ENCODE results near the gene EIF3I. TPM values are rescaled to one million over a fixed set of nuclear protein-coding genes. Genes with fewer than 3 reads are reported as not detected.

EIF3I gene
- polyA plus RNA-seq, 3 donors = 126 to 162 (median 151) TPM

- intact Hi-C loops (cut with micrococcal nuclease) = no loop called here
- H3K36me3 Mint-ChIP-seq = peaks cover 49 to 54% of the 10 kb centered on the region in 2 donors
- no peak overlapping the region for H3K4me2 ChIP-seq (replicated peaks; ENCODE audit: extremely low read depth, low read length, poor library complexity, severe bottlenecking)
- H4K20me1 ChIP-seq (ENCODE audit: insufficient read depth, low read length) = no peaks in the 10 kb centered on the region
- H3K27me3 ChIP-seq (ENCODE audit: control insufficient read depth in 2 of 2, insufficient read depth in 2 of 2, low read length in 2 of 2) = no peaks in the 10 kb centered on the region
- peak overlapping the region in 1 of 2 donors; percentile 14 for H3K27ac ChIP-seq (ENCODE audit: low read depth in 1 of 2, low read length in 2 of 2)
- no peak overlapping the region for H3K9ac ChIP-seq (ENCODE audit: insufficient read depth, low read length, poor library complexity, severe bottlenecking)
- H3K9me3 ChIP-seq (replicated peaks in 1 of 2; ENCODE audit: control insufficient read depth in 1 of 2, insufficient read depth in 1 of 2, low read length in 2 of 2) = no peaks in the 10 kb centered on the region
- H3K79me2 ChIP-seq (ENCODE audit: insufficient read depth, low read length) = no peaks in the 10 kb centered on the region
- no peak overlapping the region for H3K27ac Mint-ChIP-seq
- TF ChIP-seq CTCF (IDR thresholded peaks at IDR 0.05) = no peak
- H3K4me1 ChIP-seq (ENCODE audit: control insufficient read depth in 1 of 2, insufficient read depth in 2 of 2, low read length in 2 of 2) = peaks cover 22 to 24% of the 10 kb centered on the region in 2 donors
- H3K4me3 ChIP-seq (replicated peaks in 1 of 3; ENCODE audit: low read depth in 2 of 3, low read length in 3 of 3) = no peak overlapping the region
- H3K4me3 Mint-ChIP-seq = no peak overlapping the region
- DNase-seq = no peak
- H2AFZ ChIP-seq (ENCODE audit: insufficient read depth, low read depth, low read length, poor library complexity, severe bottlenecking) = no peak overlapping the region
- H3K27me3 Mint-ChIP-seq (ENCODE audit: low read depth in 3 of 3) = peaks cover 0 to 7% (median 6%) of the 10 kb centered on the region in 3 donors
- H3K9me3 Mint-ChIP-seq = peaks cover 0 to 1% (median 0%) of the 10 kb centered on the region in 7 donors
- peaks cover 46 to 56% of the 10 kb centered on the region in 2 donors for H3K36me3 ChIP-seq (replicated peaks in 1 of 2; ENCODE audit: control insufficient read depth in 1 of 2, insufficient read depth in 2 of 2, low read length in 2 of 2)
- 97% methylated on average over 3 of the region's 6 CpGs for WGBS (ENCODE audit: insufficient coverage)
- peaks cover 24% of the 10 kb centered on the region for H3K4me1 Mint-ChIP-seq
Observed at GRCh38 chr1:32197837-32198236, 24.4 kb upstream of the EIF3I start.

GRCh38 chr1:32198237-32199042 lies 23.8 kb upstream of the EIF3I start:
- no peaks in the 10 kb centered on the region for H3K79me2 ChIP-seq (ENCODE audit: insufficient read depth, low read length)
- H3K27me3 Mint-ChIP-seq (ENCODE audit: low read depth in 3 of 3) = peaks cover 0 to 7% (median 6%) of the 10 kb centered on the region in 3 donors
- H3K4me1 Mint-ChIP-seq = peaks cover 24% of the 10 kb centered on the region
- no peak overlapping the region for H3K4me2 ChIP-seq (replicated peaks; ENCODE audit: extremely low read depth, low read length, poor library complexity, severe bottlenecking)
- no peaks in the 10 kb centered on the region for H3K9me3 ChIP-seq (replicated peaks in 1 of 2; ENCODE audit: control insufficient read depth in 1 of 2, insufficient read depth in 1 of 2, low read length in 2 of 2)
- no peak overlapping the region for H2AFZ ChIP-seq (ENCODE audit: insufficient read depth, low read depth, low read length, poor library complexity, severe bottlenecking)
- DNase-seq = no peak
- H3K27me3 ChIP-seq (ENCODE audit: control insufficient read depth in 2 of 2, insufficient read depth in 2 of 2, low read length in 2 of 2) = no peaks in the 10 kb centered on the region
- H3K9ac ChIP-seq (ENCODE audit: insufficient read depth, low read length, poor library complexity, severe bottlenecking) = no peak overlapping the region
- H3K4me3 Mint-ChIP-seq = no peak overlapping the region
- H3K4me3 ChIP-seq (replicated peaks in 1 of 3; ENCODE audit: low read depth in 2 of 3, low read length in 3 of 3) = no peak overlapping the region
- TF ChIP-seq CTCF (IDR thresholded peaks at IDR 0.05) = no peak
- peak overlapping the region in 3 of 7 donors; percentile 50 to 70 (median 65) for H3K27ac Mint-ChIP-seq
- WGBS (ENCODE audit: insufficient coverage) = 94% methylated on average over 3 of the region's 3 CpGs
- H3K4me1 ChIP-seq (ENCODE audit: control insufficient read depth in 1 of 2, insufficient read depth in 2 of 2, low read length in 2 of 2) = peaks cover 22 to 24% of the 10 kb centered on the region in 2 donors
- peaks cover 0 to 1% (median 0%) of the 10 kb centered on the region in 7 donors for H3K9me3 Mint-ChIP-seq
- intact Hi-C loops (cut with micrococcal nuclease) = no loop called here
- H3K27ac ChIP-seq (ENCODE audit: low read depth in 1 of 2, low read length in 2 of 2) = peak overlapping the region in 1 of 2 donors; percentile 14
- H4K20me1 ChIP-seq (ENCODE audit: insufficient read depth, low read length) = no peaks in the 10 kb centered on the region
- H3K36me3 Mint-ChIP-seq = peaks cover 43 to 48% of the 10 kb centered on the region in 2 donors
- H3K36me3 ChIP-seq (replicated peaks in 1 of 2; ENCODE audit: control insufficient read depth in 1 of 2, insufficient read depth in 2 of 2, low read length in 2 of 2) = peaks cover 40 to 50% of the 10 kb centered on the region in 2 donors

Measured in CD14-positive monocyte (primary cell).